OCI-LY7 (cell line): ENCODE results near the gene NKAIN2. TPM values are rescaled to one million over a fixed set of nuclear protein-coding genes. Genes with fewer than 3 reads are reported as not detected.

Experiments used
- BruUV-seq: library from RNA; stranded (reverse); fragments of 400-500 nt; replicated peaks from 2 replicates; lab custom pipeline; 2021; lab: Mats Ljungman, UMichigan
- CTCF ChIA-PET: fragments of 300-600 bp; sonication (Branson Sonifier 250); formaldehyde crosslinking; loops from one replicate; lab custom pipeline; 2022; ENCODE audit warnings: antibody characterized with exemption; ENCODE audit not compliant: unreplicated experiment; lab: Charles Lee
- POLR2A ChIA-PET: fragments of 300-600 bp; sonication (Branson Sonifier 250); formaldehyde crosslinking; loops from one replicate; lab custom pipeline; 2022; ENCODE audit warnings: antibody characterized with exemption; lab: Charles Lee
- DNase-seq: peaks from one replicate; pipeline ENCODE4 v3.0.0-alpha.2; 2015; ENCODE audit warnings: low spot score
- H2AFZ ChIP-seq: fragments of 200-600 bp; sonication (generic), shearing (Covaris generic); 2 replicates; pipeline ENCODE4 v1.6.1; 2014; ENCODE audit warnings: mild to moderate bottlenecking, antibody characterized with exemption, low read length, moderate library complexity
- H3K27ac ChIP-seq: fragments of 200-600 bp; sonication (generic); 2 replicates; pipeline ENCODE4 v1.5.1; 2014; ENCODE audit warnings: mixed run types, low read depth, mild to moderate bottlenecking, moderate library complexity, low read length, inconsistent platforms; ENCODE audit not compliant: poor library complexity, severe bottlenecking
- H3K36me3 ChIP-seq: fragments of 200-600 bp; sonication (generic); 2 replicates; pipeline ENCODE4 v1.6.1; 2014; ENCODE audit warnings: mild to moderate bottlenecking, antibody characterized with exemption, low read length, moderate library complexity, mixed read lengths; ENCODE audit not compliant: insufficient read depth
- H3K4me1 ChIP-seq: fragments of 200-600 bp; sonication (generic); 2 replicates; pipeline ENCODE4 v1.5.1; 2014; ENCODE audit warnings: mild to moderate bottlenecking, low read length; ENCODE audit not compliant: insufficient read depth, poor library complexity, severe bottlenecking
- H3K4me2 ChIP-seq: fragments of 200-600 bp; sonication (generic); 2 replicates; pipeline ENCODE4 v1.6.1; 2014; ENCODE audit warnings: mild to moderate bottlenecking, low read length
- H3K4me3 ChIP-seq: fragments of 200-600 bp; sonication (generic); 2 replicates; pipeline ENCODE4 v1.5.1; 2014; ENCODE audit warnings: mild to moderate bottlenecking, low read depth, low read length; ENCODE audit not compliant: poor library complexity, severe bottlenecking
- H3K79me2 ChIP-seq: fragments of 200-600 bp; sonication (generic); 2 replicates; pipeline ENCODE4 v1.6.1; 2016; ENCODE audit warnings: low read depth, mild to moderate bottlenecking, low read length, moderate library complexity, mixed read lengths; ENCODE audit not compliant: insufficient read depth
- H3K9me2 ChIP-seq: fragments of 200-600 bp; sonication (generic); 2 replicates; pipeline ENCODE4 v1.6.1; 2016; ENCODE audit warnings: mild to moderate bottlenecking, low read length, mixed read lengths; ENCODE audit not compliant: insufficient read depth
- H3K9me3 ChIP-seq: fragments of 200-600 bp; sonication (generic); 2 replicates; pipeline ENCODE4 v1.6.1; 2014; ENCODE audit warnings: mild to moderate bottlenecking, mixed run types, low read length, mixed read lengths
- H4K20me1 ChIP-seq: fragments of 200-600 bp; sonication (generic); 2 replicates; pipeline ENCODE4 v1.6.1; 2014; ENCODE audit warnings: mild to moderate bottlenecking, antibody characterized with exemption, low read length, moderate library complexity, mixed read lengths; ENCODE audit not compliant: insufficient read depth
- EZH2phosphoT487 ChIP-seq: fragments of 200-600 bp; sonication (generic); IDR thresholded peaks from 2 replicates; pipeline ENCODE4 v1.6.1; 2018; ENCODE audit warnings: low read depth, borderline replicate concordance, mild to moderate bottlenecking, mixed run types, antibody characterized with exemption, low read length, moderate library complexity, mixed read lengths
- intact Hi-C: fragments of 100-400 bp; cut with micrococcal nuclease; formaldehyde crosslinking; loops from one replicate; pipeline ENCODE4 v1.10.0; 2022; ENCODE audit not compliant: unreplicated experiment
- total RNA-seq, 2 experiments: library from RNA; depleted of rRNA in 1 of 2; stranded (reverse); fragments of >200 nt in 1 of 2; shearing (Covaris generic) in 1 of 2; gene quantifications; 2 replicates each; pipeline ENCODE4 v1.2.3, GENCODE V29; 2014 to 2022
- TF ChIP-seq, protein P1 (sequence below): fragments of 200-600 bp; sonication (generic); conservative IDR thresholded peaks from 2 replicates; pipeline ENCODE4 v1.5.1; 2014; ENCODE audit warnings: mild to moderate bottlenecking, antibody characterized with exemption, low read length, moderate library complexity, mixed read lengths

The NKAIN2 gene
- total RNA-seq, 2 experiments from 2014 or later = not detected

DNA sequence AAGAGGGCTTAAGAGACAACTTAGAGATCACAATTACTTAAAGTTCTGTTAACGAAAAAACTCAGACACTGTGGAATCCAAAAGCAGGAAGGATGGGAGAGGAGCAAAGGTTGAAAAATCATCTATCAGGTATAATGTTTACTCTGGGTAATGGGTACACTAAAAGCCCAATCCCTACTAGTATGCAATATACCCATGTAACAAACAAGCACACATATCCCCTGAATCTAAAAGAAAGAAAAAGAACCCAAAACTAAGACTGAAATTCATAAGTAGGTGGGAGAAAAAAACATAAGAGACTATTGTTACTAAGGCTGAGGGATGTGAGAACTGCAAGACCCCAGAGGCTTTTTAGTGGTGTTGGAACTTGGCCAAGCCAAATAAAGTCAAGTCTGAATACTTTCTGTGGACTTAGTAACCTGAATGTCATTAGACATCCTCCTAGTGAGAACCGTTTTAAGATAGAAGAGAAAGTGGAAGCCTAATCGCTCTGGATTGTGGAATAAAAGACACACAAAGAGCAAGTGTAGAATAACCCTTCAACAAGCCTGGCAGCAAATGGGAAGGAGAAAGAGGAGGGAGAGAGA is 969.2 kb downstream of the NKAIN2 start:
- no peak for DNase-seq
- BruUV-seq = no TSS peak
- TF ChIP-seq, protein P1, sequence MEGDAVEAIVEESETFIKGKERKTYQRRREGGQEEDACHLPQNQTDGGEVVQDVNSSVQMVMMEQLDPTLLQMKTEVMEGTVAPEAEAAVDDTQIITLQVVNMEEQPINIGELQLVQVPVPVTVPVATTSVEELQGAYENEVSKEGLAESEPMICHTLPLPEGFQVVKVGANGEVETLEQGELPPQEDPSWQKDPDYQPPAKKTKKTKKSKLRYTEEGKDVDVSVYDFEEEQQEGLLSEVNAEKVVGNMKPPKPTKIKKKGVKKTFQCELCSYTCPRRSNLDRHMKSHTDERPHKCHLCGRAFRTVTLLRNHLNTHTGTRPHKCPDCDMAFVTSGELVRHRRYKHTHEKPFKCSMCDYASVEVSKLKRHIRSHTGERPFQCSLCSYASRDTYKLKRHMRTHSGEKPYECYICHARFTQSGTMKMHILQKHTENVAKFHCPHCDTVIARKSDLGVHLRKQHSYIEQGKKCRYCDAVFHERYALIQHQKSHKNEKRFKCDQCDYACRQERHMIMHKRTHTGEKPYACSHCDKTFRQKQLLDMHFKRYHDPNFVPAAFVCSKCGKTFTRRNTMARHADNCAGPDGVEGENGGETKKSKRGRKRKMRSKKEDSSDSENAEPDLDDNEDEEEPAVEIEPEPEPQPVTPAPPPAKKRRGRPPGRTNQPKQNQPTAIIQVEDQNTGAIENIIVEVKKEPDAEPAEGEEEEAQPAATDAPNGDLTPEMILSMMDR = no peak
- no peak for TF ChIP-seq EZH2phosphoT487
- H3K27ac ChIP-seq = no peak overlapping the region
- H3K9me3 ChIP-seq = no peaks in the 10 kb centered on the region
- H2AFZ ChIP-seq = no peak overlapping the region
- H3K36me3 ChIP-seq = no peaks in the 10 kb centered on the region
- H3K4me2 ChIP-seq = no peak overlapping the region
- intact Hi-C loops = no loop called here
- H3K9me2 ChIP-seq = no peaks in the 10 kb centered on the region
- POLR2A ChIA-PET = no interaction called here
- no peak overlapping the region for H3K4me3 ChIP-seq
- CTCF ChIA-PET = no interaction called here
- H3K4me1 ChIP-seq = no peaks in the 10 kb centered on the region
- no peaks in the 10 kb centered on the region for H3K79me2 ChIP-seq
- no peaks in the 10 kb centered on the region for H4K20me1 ChIP-seq

DNA sequence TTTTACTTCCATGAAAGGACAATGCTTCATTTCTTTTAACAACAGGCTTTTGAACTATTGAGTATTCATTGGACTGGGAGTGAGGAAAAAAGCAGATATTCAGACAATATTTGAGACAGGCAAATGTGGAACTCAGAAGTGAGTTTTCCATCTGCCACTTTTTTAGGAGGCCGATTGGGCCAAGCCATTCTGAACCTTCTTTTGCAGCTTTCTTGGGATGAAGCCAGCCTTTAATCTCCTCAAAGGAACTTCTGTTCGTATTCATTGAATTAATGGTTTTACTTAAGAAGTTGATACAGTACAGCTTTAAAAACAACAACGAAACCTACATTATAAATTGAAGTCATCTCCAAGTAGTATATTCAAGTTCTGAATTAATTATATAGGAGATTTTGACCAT is 971.5 kb downstream of the NKAIN2 start:
- Histone ChIP-seq H3K9me2 (no peaks in the 10 kb centered on the region), H3K9me3 (no peaks in the 10 kb centered on the region), H3K27ac (no peak overlapping the region), H3K79me2 (no peaks in the 10 kb centered on the region), H2AFZ (no peak overlapping the region), H3K4me1 (no peaks in the 10 kb centered on the region), H3K4me2 (no peak overlapping the region), H3K4me3 (no peak overlapping the region), H4K20me1 (no peaks in the 10 kb centered on the region), H3K36me3 (no peaks in the 10 kb centered on the region)
- POLR2A ChIA-PET = interaction anchor here (0.6 kb wide), 1 partner anchor 12 kb away, joined by 7 read pairs; no protein-coding TSS in a partner anchor
- CTCF ChIA-PET = no interaction called here
- TF ChIP-seq EZH2phosphoT487 = no peak
- TF ChIP-seq, protein P1 = no peak
- no TSS peak for BruUV-seq
- intact Hi-C loops = no loop called here
- no peak for DNase-seq

DNA sequence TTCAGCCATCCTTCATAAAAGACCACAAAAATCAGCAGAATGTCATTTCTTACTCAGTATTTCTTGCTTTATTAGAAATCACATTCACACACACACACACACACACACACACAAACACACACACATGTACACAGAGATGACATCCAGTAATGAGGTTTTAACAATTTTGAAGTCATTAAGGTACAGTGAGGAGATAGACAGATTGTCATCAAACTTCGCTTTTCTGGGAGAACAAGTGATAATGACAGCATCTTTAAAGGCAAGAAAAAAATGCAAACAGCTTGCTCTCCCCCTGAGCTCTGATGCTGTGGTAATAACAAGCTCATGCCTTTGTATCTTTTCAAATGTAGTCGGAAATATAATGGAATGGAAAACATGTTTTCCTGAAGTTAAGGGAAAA is 974.2 kb downstream of the NKAIN2 start:
- ChIA-PET CTCF (no interaction called here), POLR2A (interaction anchor here (0.7 kb wide), 2 partner anchors 116 to 859 kb away, joined by 3 to 4 read pairs; no protein-coding TSS in a partner anchor)
- no TSS peak for BruUV-seq
- Histone ChIP-seq H3K36me3 (no peaks in the 10 kb centered on the region), H3K4me2 (no peak overlapping the region), H2AFZ (no peak overlapping the region), H3K79me2 (no peaks in the 10 kb centered on the region), H3K9me2 (no peaks in the 10 kb centered on the region), H3K4me1 (no peaks in the 10 kb centered on the region), H4K20me1 (no peaks in the 10 kb centered on the region), H3K9me3 (no peaks in the 10 kb centered on the region), H3K27ac (no peak overlapping the region), H3K4me3 (no peak overlapping the region)
- no peak for DNase-seq
- intact Hi-C loops = no loop called here
- TF ChIP-seq, protein P1 = no peak
- no peak for TF ChIP-seq EZH2phosphoT487
